ENCODE data around the gene RLF.

The RLF gene

GRCh38 chr1:40130892-40131291 lies 30.3 kb upstream of the RLF start:
- Histone ChIP-seq H3K9me3 (no peaks in the 10 kb centered on the region), H3K4me1 (ENCODE audit: control insufficient read depth in 1 of 2, insufficient read depth in 1 of 2, low read depth in 1 of 2, low read length in 1 of 2) (no peaks in the 10 kb centered on the region), H3K36me3 (no peaks in the 10 kb centered on the region), H3K27ac (no peak overlapping the region), H3K27me3 (peaks cover 8% of the 10 kb centered on the region), H3K4me3 (ENCODE audit: low read depth in 1 of 2, low read length in 1 of 2) (no peak overlapping the region)
- no peak for TF ChIP-seq CTCF (IDR thresholded peaks at IDR 0.05)

- no peak overlapping the region for H3K27ac ChIP-seq
- H3K36me3 ChIP-seq, result no peaks in the 10 kb centered on the region
- H3K4me3 ChIP-seq (ENCODE audit: low read depth in 1 of 2, low read length in 1 of 2), result no peak overlapping the region
- no peaks in the 10 kb centered on the region for H3K4me1 ChIP-seq (ENCODE audit: control insufficient read depth in 1 of 2, insufficient read depth in 1 of 2, low read depth in 1 of 2, low read length in 1 of 2)
- no peaks in the 10 kb centered on the region for H3K9me3 ChIP-seq
- no peak for TF ChIP-seq CTCF (IDR thresholded peaks at IDR 0.05)
- H3K27me3 ChIP-seq, result peaks cover 8% of the 10 kb centered on the region
Observed at GRCh38 chr1:40132383-40133311, 28.5 kb upstream of the RLF start.

- H3K4me3 ChIP-seq (ENCODE audit: low read depth in 1 of 2, low read length in 1 of 2), result no peak overlapping the region
- H3K27ac ChIP-seq, result no peak overlapping the region
- H3K27me3 ChIP-seq, result peaks cover 8% of the 10 kb centered on the region
- no peak for TF ChIP-seq CTCF (IDR thresholded peaks at IDR 0.05)
- H3K36me3 ChIP-seq, result no peaks in the 10 kb centered on the region
- H3K9me3 ChIP-seq, result no peaks in the 10 kb centered on the region
- no peaks in the 10 kb centered on the region for H3K4me1 ChIP-seq (ENCODE audit: control insufficient read depth in 1 of 2, insufficient read depth in 1 of 2, low read depth in 1 of 2, low read length in 1 of 2)
Observed at GRCh38 chr1:40133312-40133665, 27.9 kb upstream of the RLF start.

- no peak overlapping the region for H3K27ac ChIP-seq
- TF ChIP-seq CTCF (IDR thresholded peaks at IDR 0.05), result no peak
- no peaks in the 10 kb centered on the region for H3K4me1 ChIP-seq (ENCODE audit: control insufficient read depth in 1 of 2, insufficient read depth in 1 of 2, low read depth in 1 of 2, low read length in 1 of 2)
- no peaks in the 10 kb centered on the region for H3K36me3 ChIP-seq
- peaks cover 8% of the 10 kb centered on the region for H3K27me3 ChIP-seq
- H3K4me3 ChIP-seq (ENCODE audit: low read depth in 1 of 2, low read length in 1 of 2), result no peak overlapping the region
- H3K9me3 ChIP-seq, result no peaks in the 10 kb centered on the region
Observed at GRCh38 chr1:40133839-40134238, 27.3 kb upstream of the RLF start.

GRCh38 chr1:40140211-40140973 lies 20.8 kb upstream of the RLF start:
- Histone ChIP-seq H3K36me3 (no peaks in the 10 kb centered on the region), H3K9me3 (no peaks in the 10 kb centered on the region), H3K4me3 (ENCODE audit: low read depth in 1 of 2, low read length in 1 of 2) (no peak overlapping the region), H3K27ac (no peak overlapping the region), H3K27me3 (peaks cover 6% of the 10 kb centered on the region), H3K4me1 (ENCODE audit: control insufficient read depth in 1 of 2, insufficient read depth in 1 of 2, low read depth in 1 of 2, low read length in 1 of 2) (no peaks in the 10 kb centered on the region)
- no peak for TF ChIP-seq CTCF (IDR thresholded peaks at IDR 0.05)
